GM12878 (cell line): ENCODE measurements around the gene NUP107. TPM values are rescaled to one million over a fixed set of nuclear protein-coding genes. Genes with fewer than 3 reads are reported as not detected.

Experiments
- ATAC-seq: fragments of 200-7000 bp; cut with Tn5 transposase; 3 replicates; pipeline ENCODE4 v1.9.1; 2020; ENCODE audit warnings: mild to moderate bottlenecking, moderate library complexity
- BruUV-seq: library from RNA; stranded (reverse); fragments of 400-500 nt; replicated peaks from 2 replicates; lab custom pipeline; 2021; lab: Mats Ljungman, UMichigan
- CTCF ChIA-PET: fragments of 300-600 bp; sonication (Branson Sonifier 250); formaldehyde crosslinking; extraction: SDS; loops from one replicate; lab custom pipeline; 2021; ENCODE audit warnings: inconsistent platforms; lab: Yijun Ruan, JAX
- POLR2A ChIA-PET: fragments of 350-600 bp; formaldehyde crosslinking; extraction: SDS; loops from one replicate; lab custom pipeline; 2021; ENCODE audit warnings: inconsistent platforms; lab: Charles Lee
- RAD21 ChIA-PET: fragments of 300-600 bp; sonication (Branson Sonifier 250); formaldehyde crosslinking; loops from one replicate; lab custom pipeline; 2023; ENCODE audit warnings: antibody characterized with exemption; ENCODE audit not compliant: unreplicated experiment; lab: Charles Lee
- SMC1A ChIA-PET: fragments of 300-600 bp; sonication (Branson Sonifier 250); formaldehyde crosslinking; loops from one replicate; lab custom pipeline; 2023; ENCODE audit not compliant: unreplicated experiment, uncharacterized antibody; lab: Charles Lee
- DNase-seq: peaks from one replicate; pipeline ENCODE4 v3.0.0-alpha.2; 2011; ENCODE audit warnings: low read depth, low spot score
- FAIRE-seq: peaks from 3 replicates; lab custom pipeline; 2011; peaks lifted over from hg19 to GRCh38; lab: Jason Lieb, UNC
- H2AFZ ChIP-seq: 2 replicates; pipeline ENCODE4 v1.6.0; 2011; ENCODE audit warnings: low read depth, low read length, control low read depth; ENCODE audit not compliant: control insufficient read depth
- H3K27ac ChIP-seq: 2 replicates; pipeline ENCODE4 v1.5.1; 2011; ENCODE audit warnings: control low read depth; ENCODE audit not compliant: control insufficient read depth, insufficient read depth
- H3K27me3 ChIP-seq, 2 experiments: replicated peaks in 1 of 2; 2 replicates each; pipeline versions ENCODE4 v1.6.0 to v1.6.1; 2011; ENCODE audit warnings: low read length in 1 of 2; ENCODE audit not compliant: control insufficient read depth in 2 of 2, insufficient read depth in 2 of 2
- H3K36me3 ChIP-seq, 2 experiments: 2 replicates each; pipeline ENCODE4 v1.5.1; 2011; ENCODE audit warnings: low read length in 1 of 2; ENCODE audit not compliant: control insufficient read depth in 2 of 2, insufficient read depth in 2 of 2
- H3K4me1 ChIP-seq: 2 replicates; pipeline ENCODE4 v1.6.1; 2011; ENCODE audit warnings: mild to moderate bottlenecking, low read length, moderate library complexity, mixed read lengths; ENCODE audit not compliant: control insufficient read depth, insufficient read depth
- H3K4me2 ChIP-seq: 2 replicates; pipeline ENCODE4 v1.6.0; 2011; ENCODE audit warnings: control low read depth; ENCODE audit not compliant: control insufficient read depth, insufficient read depth
- H3K4me3 ChIP-seq: fragments of 200-600 bp; sonication (generic); 2 replicates; pipeline ENCODE4 v1.5.1; 2016
- H3K79me2 ChIP-seq: 2 replicates; pipeline ENCODE4 v1.6.0; 2011; ENCODE audit warnings: low read length; ENCODE audit not compliant: control insufficient read depth, insufficient read depth
- H3K9ac ChIP-seq: 2 replicates; pipeline ENCODE4 v1.8.0; 2011; ENCODE audit warnings: low read length, control low read depth, mixed read lengths; ENCODE audit not compliant: control insufficient read depth, insufficient read depth
- H3K9me3 ChIP-seq: replicated peaks from 3 replicates; pipeline ENCODE4 v1.5.1; 2011; ENCODE audit warnings: mild to moderate bottlenecking, low read length; ENCODE audit not compliant: control insufficient read depth, insufficient read depth
- H4K20me1 ChIP-seq: 2 replicates; pipeline ENCODE4 v1.6.0; 2011; ENCODE audit not compliant: control insufficient read depth, insufficient read depth
- CTCF ChIP-seq, 3 experiments: IDR thresholded peaks in 2 of 3; conservative IDR thresholded peaks in 1 of 3; 2 replicates each; pipeline ENCODE4 v1.5.1; 2011; ENCODE audit warnings: low read depth in 3 of 3, low read length in 3 of 3, mild to moderate bottlenecking in 3 of 3, control low read depth in 2 of 3, moderate library complexity in 2 of 3, inconsistent platforms in 1 of 3, mixed read lengths in 1 of 3; ENCODE audit not compliant: control insufficient read depth in 2 of 3, insufficient read depth in 1 of 3; ENCODE audit errors: extremely low read depth in 1 of 3
- CUX1 ChIP-seq: IDR thresholded peaks from 2 replicates; pipeline ENCODE4 v1.6.1; 2012; ENCODE audit warnings: improper control_type of control experiment, low read depth, low read length; ENCODE audit not compliant: insufficient replicate concordance
- E4F1 ChIP-seq: fragments of 450-650 bp; IDR thresholded peaks from 2 replicates; pipeline ENCODE4 v1.6.1; 2018; ENCODE audit warnings: borderline replicate concordance, mild to moderate bottlenecking; ENCODE audit not compliant: partially characterized antibody
- EED ChIP-seq: sonication (generic); IDR thresholded peaks from 2 replicates; pipeline ENCODE4 v1.6.1; 2016; ENCODE audit warnings: antibody characterized with exemption, low read depth
- LARP7 ChIP-seq: fragments of 450-650 bp; IDR thresholded peaks from 2 replicates; pipeline ENCODE4 v1.6.1; 2017; ENCODE audit warnings: mild to moderate bottlenecking
- PAX8 ChIP-seq: fragments of 450-650 bp; IDR thresholded peaks from 2 replicates; pipeline ENCODE4 v1.6.1; 2017; ENCODE audit warnings: mild to moderate bottlenecking, moderate library complexity
- RUNX3 ChIP-seq: IDR thresholded peaks from 2 replicates; pipeline ENCODE4 v1.6.1; 2012; ENCODE audit warnings: low read length, inconsistent platforms
- SREBF2 ChIP-seq: IDR thresholded peaks from 2 replicates; pipeline ENCODE4 v1.6.1; 2012; ENCODE audit warnings: mild to moderate bottlenecking, low read length
- ZSCAN29 ChIP-seq: fragments of 450-650 bp; IDR thresholded peaks from 2 replicates; pipeline ENCODE4 v1.6.1; 2017; ENCODE audit warnings: mild to moderate bottlenecking, moderate library complexity
- WGBS: methylation state at CpG from one replicate; pipeline ENCODE4 v1.1.6; 2016; ENCODE audit warnings: low lambda C conversion rate; ENCODE audit not compliant: insufficient replicate concordance, insufficient coverage; ENCODE audit errors: missing lambda C conversion rate; 5-methylcytosine and 5-hydroxymethylcytosine counted together
- in situ Hi-C: fragments of 300-500 bp; cut with MboI; formaldehyde crosslinking; loops from 9 replicates; pipeline ENCODE4 v1.14.3; 2018; ENCODE audit warnings: mixed read lengths
- intact Hi-C: fragments of 100-400 bp; cut with micrococcal nuclease; formaldehyde crosslinking; loops from one replicate; pipeline ENCODE4 v1.14.2; 2022; ENCODE audit not compliant: unreplicated experiment
- polyA plus RNA-seq, 11 experiments: library from polyadenylated mRNA; depleted of rRNA in 4 of 11; unstranded in 6 of 11; stranded (reverse) in 5 of 11; fragments of >200 nt; fragmentation: Nextera tagmentation in 4 of 11; fragmentation: Illumina TruSeq in 1 of 11; extraction: Ambion mirVana in 4 of 11; extraction: Trizol in 1 of 11; gene quantifications; 1 replicate in 1 of 11; 2 replicates in 10 of 11; pipeline versions ENCODE4 v1.2.1 to v1.2.3, GENCODE V29; 2011 to 2016; ENCODE audit warnings: inconsistent platforms in 2 of 11, missing spikeins in 2 of 11, low read depth in 1 of 11
- total RNA-seq, 4 experiments: library from RNA; depleted of rRNA in 3 of 4; stranded (reverse); fragments of >200 nt in 3 of 4; fragmentation: Illumina TruSeq in 1 of 4; extraction: Trizol in 1 of 4; gene quantifications; 2 replicates each; pipeline versions ENCODE4 v1.2.1 to v1.2.3, GENCODE V29; 2013 to 2021

The NUP107 gene
- total and polyA plus RNA-seq, 10 of the 15 experiments (the other 5 are each of a cell fraction or from before 2014, with no cell fraction given): 73.4 to 132 (median 92.4) TPM

- TF ChIP-seq CTCF (IDR thresholded peaks at IDR 0.05 in 2 of 3, conservative IDR thresholded peaks at IDR 0.05 in 1 of 3; ENCODE audit: control insufficient read depth in 2 of 3, extremely low read depth in 1 of 3, insufficient read depth in 1 of 3, low read depth in 3 of 3, low read length in 3 of 3) (no peak), SREBF2 (no peak), ZSCAN29 (no peak)
These were observed 98.6 kb downstream of the NUP107 start (continued) for GRCh38 chr12:68785358-68785757.

GRCh38 chr12:68785823-68786222, 99.0 kb downstream of the NUP107 start:
- ATAC-seq: no peak
- RAD21 ChIA-PET: interaction anchor here (1.1 to 2.3 kb wide), 3 partner anchors 23 to 112 kb away, joined by 3 to 8 read pairs (median 4); partner anchors contain the start of gene MDM2
- DNase-seq: no peak
- Histone ChIP-seq H3K4me2 (no peak overlapping the region), H4K20me1 (no peaks in the 10 kb centered on the region), H3K27ac (no peak overlapping the region), H3K79me2 (no peaks in the 10 kb centered on the region), H3K27me3 (no peaks in the 10 kb centered on the region), H3K4me1 (no peaks in the 10 kb centered on the region; the same call in 1 of the 2 replicates), H3K36me3 (no peaks in the 10 kb centered on the region), H3K9ac (no peak overlapping the region), H3K9me3 (no peaks in the 10 kb centered on the region; the same call in 2 of the 3 replicates), H3K4me3 (no peak overlapping the region), H2AFZ (no peak overlapping the region)
- POLR2A ChIA-PET: interaction anchor here (0.6 kb wide), 1 partner anchor 130 kb away, joined by 5 read pairs; no protein-coding TSS in a partner anchor
- FAIRE-seq: no peak
- in situ Hi-C loops: no loop called here
- BruUV-seq: no TSS peak
- intact Hi-C loops: no loop called here
- 78% methylated on average over 5 of the region's 5 CpGs for WGBS
- SMC1A ChIA-PET: interaction anchor here (0.8 to 2.7 kb wide), 4 partner anchors 15 to 34 kb away, joined by 3 to 9 read pairs (median 4); partner anchors contain the start of gene MDM2
- CTCF ChIA-PET: interaction anchor here (1.2 to 2.4 kb wide), 4 partner anchors 13 to 45 kb away, joined by 3 to 12 read pairs (median 4); partner anchors contain the start of gene MDM2
- TF ChIP-seq CTCF (IDR thresholded peaks at IDR 0.05 in 2 of 3, conservative IDR thresholded peaks at IDR 0.05 in 1 of 3; ENCODE audit: control insufficient read depth in 2 of 3, extremely low read depth in 1 of 3, insufficient read depth in 1 of 3, low read depth in 3 of 3, low read length in 3 of 3) (no peak), E4F1 (no peak), CUX1 (no peak), EED (no peak), PAX8 (no peak), RUNX3 (no peak), LARP7 (no peak)
